ENCODE measurements around the gene OR52W1.

Gene OR52W1

DNA sequence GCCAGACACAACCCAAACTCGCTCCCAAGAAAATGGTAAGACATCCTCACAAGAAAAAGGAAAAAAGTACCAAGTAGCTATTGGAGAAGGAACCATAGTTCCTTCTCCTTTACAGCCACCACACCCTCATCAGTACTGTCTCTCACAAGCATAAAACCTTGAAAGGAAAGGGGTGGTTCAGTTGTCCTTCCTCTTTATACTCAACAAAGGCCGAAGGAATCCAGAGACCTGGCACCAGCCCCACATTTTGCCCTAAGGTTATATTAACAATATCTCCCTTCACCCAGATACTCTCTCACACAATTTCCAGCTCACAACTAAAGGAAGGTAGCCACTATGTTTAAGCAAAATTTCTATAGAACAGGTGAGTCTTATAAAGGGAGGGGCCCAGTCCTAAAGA lies 26.9 kb downstream of the OR52W1 start:
- in situ Hi-C loops (cut with HindIII; ENCODE audit: low pct_unique_long_range_greater_than_20kb, low sequenced_read_pairs), result no loop called here
- TF ChIP-seq JUND (IDR thresholded peaks at IDR 0.05; ENCODE audit: low read depth), result no peak

DNA sequence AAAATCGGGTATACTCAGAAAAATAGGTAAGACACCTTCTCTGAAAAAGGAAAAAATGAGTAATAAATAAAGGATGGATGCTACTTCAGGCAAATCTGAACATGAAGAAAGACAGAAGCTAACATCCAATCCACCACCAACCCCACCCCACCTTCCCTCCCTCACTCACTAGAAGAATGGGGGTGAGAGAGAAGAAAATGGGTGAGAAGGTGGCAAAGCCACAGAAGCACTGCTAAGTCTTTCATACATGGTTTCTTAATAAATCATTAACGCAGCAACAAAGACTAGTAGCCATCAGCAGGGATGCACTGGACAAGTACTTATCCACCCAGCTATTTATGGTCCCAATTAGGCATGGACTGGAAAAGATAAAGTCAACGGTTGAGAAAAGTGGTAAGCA lies 29.5 kb downstream of the OR52W1 start:
- DNase-seq (ENCODE audit: low read depth in 1 of 2, low spot score in 1 of 2), result no peak
- TF ChIP-seq JUND (IDR thresholded peaks at IDR 0.05; ENCODE audit: low read depth), result no peak
- in situ Hi-C loops (cut with HindIII; ENCODE audit: low pct_unique_long_range_greater_than_20kb, low sequenced_read_pairs), result no loop called here

More for the DNA sequence above, 26.9 kb downstream of the OR52W1 start:
- DNase-seq (ENCODE audit: low read depth in 1 of 2, low spot score in 1 of 2), result no peak

DNA sequence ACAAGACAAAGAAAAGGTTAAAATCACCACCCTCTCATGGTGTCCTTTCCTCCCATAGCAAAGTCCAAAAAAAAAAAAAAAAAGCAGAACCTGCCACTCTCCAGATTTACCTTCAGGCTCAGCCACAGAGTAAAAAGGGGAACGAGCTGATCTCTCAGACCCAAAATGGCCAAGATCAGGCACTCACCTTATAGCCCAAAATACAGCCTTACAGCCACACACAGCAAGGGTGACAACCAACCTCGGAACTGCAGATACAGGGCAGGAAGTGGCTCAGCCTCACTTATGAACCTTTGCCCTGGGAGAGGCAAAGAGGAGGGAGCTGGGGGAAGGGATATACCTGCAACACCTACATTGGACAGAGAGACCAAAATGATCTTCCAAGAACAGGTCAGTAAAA lies 30.9 kb downstream of the OR52W1 start:
- no peak for TF ChIP-seq JUND (IDR thresholded peaks at IDR 0.05; ENCODE audit: low read depth)
- in situ Hi-C loops (cut with HindIII; ENCODE audit: low pct_unique_long_range_greater_than_20kb, low sequenced_read_pairs), result no loop called here
- DNase-seq (ENCODE audit: low read depth in 1 of 2, low spot score in 1 of 2), result no peak

DNA sequence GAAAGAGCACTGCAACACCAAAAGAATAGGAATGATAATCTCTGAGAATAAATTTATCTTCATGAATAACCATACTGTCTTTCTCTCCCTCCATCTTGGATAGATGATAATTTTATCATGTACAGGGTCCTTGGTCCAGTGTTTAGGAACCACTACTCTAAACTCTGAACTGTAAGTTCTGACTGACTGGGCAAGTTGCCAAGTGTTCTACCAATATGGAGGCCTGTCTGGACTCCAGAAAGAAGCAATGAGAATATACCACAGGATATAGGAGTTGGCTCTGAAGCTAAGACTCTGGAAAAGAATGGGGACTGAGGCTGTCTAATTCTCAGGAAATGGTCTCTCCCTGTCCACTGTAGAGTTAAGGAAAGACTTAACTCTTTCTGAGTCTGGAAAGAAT lies 33.9 kb downstream of the OR52W1 start:
- TF ChIP-seq JUND (IDR thresholded peaks at IDR 0.05; ENCODE audit: low read depth), result no peak
- in situ Hi-C loops (cut with HindIII; ENCODE audit: low pct_unique_long_range_greater_than_20kb, low sequenced_read_pairs), result no loop called here
- no peak for DNase-seq (ENCODE audit: low read depth in 1 of 2, low spot score in 1 of 2)

DNA sequence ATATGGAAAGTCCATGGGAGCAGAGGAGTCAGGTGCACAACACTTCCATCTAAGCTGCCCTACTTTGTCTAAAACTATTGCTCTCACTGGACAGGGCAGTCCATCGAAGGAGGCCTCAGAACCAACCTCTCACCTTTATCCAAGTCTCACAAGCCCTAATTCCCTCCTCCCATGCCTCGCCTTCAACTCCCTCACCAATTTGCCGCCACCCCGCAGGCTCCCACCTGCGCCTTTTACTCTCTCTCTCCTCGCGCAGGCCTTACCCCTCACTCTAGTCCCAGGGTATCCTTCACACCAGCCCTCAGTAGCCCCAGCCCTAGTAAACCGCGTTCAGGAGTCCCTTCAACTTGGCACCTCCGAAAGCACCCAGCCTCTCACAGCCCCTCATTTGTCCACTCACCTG lies 35.0 kb downstream of the OR52W1 start:
- in situ Hi-C loops (cut with HindIII; ENCODE audit: low pct_unique_long_range_greater_than_20kb, low sequenced_read_pairs), result no loop called here
- no peak for TF ChIP-seq JUND (IDR thresholded peaks at IDR 0.05; ENCODE audit: low read depth)
- DNase-seq (ENCODE audit: low read depth in 1 of 2, low spot score in 1 of 2), result no peak

DNA sequence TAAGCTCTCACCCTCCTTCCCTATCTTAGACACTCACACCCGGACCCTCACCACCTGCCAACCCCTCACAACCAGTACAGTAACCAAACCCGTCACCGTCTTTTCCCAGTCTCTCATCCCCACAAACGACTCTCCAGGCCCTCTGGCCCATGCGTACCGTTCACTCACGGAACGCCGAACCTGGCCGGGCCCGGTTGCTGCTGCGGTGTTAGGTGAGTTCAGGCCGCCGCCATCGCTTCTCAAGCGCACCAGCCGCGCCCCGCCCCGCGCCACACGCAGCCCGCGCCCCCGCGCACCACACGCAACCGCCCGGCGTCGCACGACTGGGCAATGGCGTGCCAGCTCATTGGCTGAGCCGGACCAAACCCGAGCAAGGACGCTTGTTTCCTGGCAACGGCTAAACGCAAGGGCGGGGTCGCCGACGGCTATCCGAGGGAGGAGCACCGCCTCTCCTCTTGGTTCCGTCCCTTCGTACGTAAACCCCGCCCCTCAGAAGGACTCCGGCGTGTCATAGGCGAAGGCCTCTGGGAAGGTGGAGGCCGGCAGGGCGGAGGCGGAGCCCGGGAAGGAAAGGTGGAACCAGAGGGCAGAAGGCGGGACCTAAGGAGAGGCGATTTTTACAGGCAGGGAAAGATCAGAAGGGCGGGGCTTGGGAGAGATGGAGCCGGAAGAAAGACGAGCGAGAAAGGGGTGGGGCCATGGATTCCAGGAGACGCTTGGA lies 35.5 kb downstream of the OR52W1 start, which contains the start of gene FHIP1B:
Gene FHIP1B, minus strand, starts transcription at position 250 of the 721 bp plus-strand sequence. CDS start 10,120 bp downstream, outside the sequence.
- in situ Hi-C loops (cut with HindIII; ENCODE audit: low pct_unique_long_range_greater_than_20kb, low sequenced_read_pairs), result no loop called here
- peak; percentile 81 to 99 for DNase-seq (ENCODE audit: low read depth in 1 of 2, low spot score in 1 of 2)
- TF ChIP-seq JUND (IDR thresholded peaks at IDR 0.05; ENCODE audit: low read depth), result no peak

DNA sequence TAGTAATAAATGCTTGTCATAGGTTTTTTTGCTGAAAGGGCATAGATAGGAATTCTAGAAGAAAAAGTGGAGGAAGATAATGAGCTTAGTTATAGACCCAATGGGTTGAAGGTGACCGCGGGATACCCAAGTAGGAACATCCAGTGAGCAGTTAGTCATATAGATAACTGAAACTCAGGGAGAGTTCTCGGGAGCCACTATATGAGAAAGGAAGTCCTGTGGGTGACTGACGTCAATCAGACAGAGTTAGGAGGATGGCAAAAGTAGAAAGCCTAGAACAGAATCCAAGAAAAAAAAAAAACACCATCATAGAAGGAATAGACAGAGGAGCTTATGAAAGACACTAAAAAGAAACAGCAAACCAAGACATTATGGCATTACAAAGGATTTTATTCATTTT lies 38.2 kb downstream of the OR52W1 start:
- TF ChIP-seq JUND (IDR thresholded peaks at IDR 0.05; ENCODE audit: low read depth), result no peak
- no peak for DNase-seq (ENCODE audit: low read depth in 1 of 2, low spot score in 1 of 2)
- in situ Hi-C loops (cut with HindIII; ENCODE audit: low pct_unique_long_range_greater_than_20kb, low sequenced_read_pairs), result no loop called here

DNA sequence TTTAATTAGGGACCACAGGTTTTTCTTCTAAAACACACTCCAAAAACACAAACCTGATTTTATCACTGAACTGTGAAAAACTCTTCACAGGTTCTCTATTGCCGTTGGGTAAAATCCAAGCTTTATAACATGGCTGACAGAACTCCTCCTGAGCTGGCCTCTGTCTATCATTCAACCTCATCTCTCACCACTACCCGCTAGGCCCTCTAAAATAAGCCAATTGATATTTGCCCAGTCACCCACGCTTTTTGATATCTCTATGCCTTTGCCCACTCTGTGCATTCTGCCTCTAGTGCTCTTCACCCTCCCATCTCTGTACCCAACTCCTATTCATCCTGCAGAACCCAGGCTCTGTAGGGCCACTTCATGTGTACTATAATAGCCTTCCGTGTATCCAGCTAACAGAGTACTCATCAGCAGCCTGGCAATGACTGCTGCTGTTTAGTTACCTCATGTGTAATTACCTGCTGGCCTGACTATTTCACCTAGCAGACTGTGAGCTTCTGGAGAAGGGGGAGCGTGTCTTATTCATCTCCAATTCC lies 38.8 kb downstream of the OR52W1 start:
- DNase-seq (ENCODE audit: low read depth in 1 of 2, low spot score in 1 of 2), result no peak
- in situ Hi-C loops (cut with HindIII; ENCODE audit: low pct_unique_long_range_greater_than_20kb, low sequenced_read_pairs), result no loop called here
- TF ChIP-seq JUND (IDR thresholded peaks at IDR 0.05; ENCODE audit: low read depth), result no peak

DNA sequence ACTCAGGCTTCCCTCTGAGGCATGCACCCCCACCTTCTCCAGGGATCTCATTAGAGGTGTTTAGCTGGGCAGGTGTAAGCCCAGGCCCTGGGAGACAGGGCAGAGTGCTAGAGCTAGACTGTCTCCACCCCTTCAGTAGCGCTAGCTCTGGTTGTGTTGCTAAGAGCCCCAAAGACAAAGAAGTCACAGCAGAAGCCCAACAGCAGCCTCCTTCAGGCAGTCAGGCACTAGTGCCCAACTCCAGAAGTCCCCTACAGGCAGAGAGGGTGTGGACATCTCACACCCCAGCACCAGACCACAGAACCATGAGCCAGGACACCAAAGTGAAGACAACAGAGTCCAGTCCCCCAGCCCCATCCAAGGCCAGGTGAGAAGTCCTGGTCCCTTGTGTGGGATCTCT lies 39.9 kb downstream of the OR52W1 start, which contains the start of gene CNGA4:
Gene CNGA4, plus strand, starts transcription at position 188 of the 400 bp plus-strand sequence. Its CDS starts 118 bp downstream, at position 306.
- no peak for DNase-seq (ENCODE audit: low read depth in 1 of 2, low spot score in 1 of 2)
- no peak for TF ChIP-seq JUND (IDR thresholded peaks at IDR 0.05; ENCODE audit: low read depth)
- in situ Hi-C loops (cut with HindIII; ENCODE audit: low pct_unique_long_range_greater_than_20kb, low sequenced_read_pairs), result no loop called here

DNA sequence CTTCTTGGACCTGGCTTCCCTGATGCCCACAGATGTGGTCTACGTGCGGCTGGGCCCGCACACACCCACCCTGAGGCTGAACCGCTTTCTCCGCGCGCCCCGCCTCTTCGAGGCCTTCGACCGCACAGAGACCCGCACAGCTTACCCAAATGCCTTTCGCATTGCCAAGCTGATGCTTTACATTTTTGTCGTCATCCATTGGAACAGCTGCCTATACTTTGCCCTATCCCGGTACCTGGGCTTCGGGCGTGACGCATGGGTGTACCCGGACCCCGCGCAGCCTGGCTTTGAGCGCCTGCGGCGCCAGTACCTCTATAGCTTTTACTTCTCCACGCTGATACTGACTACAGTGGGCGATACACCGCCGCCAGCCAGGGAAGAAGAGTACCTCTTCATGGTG lies 41.1 kb downstream of the OR52W1 start:
- in situ Hi-C loops (cut with HindIII; ENCODE audit: low pct_unique_long_range_greater_than_20kb, low sequenced_read_pairs), result no loop called here
- no peak for TF ChIP-seq JUND (IDR thresholded peaks at IDR 0.05; ENCODE audit: low read depth)

DNA sequence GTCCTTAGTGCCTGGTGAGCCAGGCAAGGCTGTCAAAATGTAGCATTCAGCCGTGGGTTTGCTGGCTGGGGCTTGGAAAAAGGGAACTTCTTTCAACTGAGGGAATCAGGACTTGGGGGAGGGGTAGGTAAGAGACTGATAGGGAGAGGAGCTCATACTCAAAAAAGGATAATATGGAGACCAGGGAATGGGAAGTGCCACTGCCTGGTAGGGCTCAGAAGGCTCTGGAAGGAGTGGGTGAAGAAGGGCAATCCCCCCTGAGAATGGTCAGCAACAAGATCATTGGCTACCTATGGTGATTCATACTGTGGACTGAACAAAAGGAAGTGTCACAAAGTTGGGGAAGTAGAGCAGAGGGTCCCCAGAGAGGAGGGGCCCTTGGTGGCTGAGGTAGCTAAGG lies 41.8 kb downstream of the OR52W1 start:
- DNase-seq (ENCODE audit: low read depth in 1 of 2, low spot score in 1 of 2), result no peak
- TF ChIP-seq JUND (IDR thresholded peaks at IDR 0.05; ENCODE audit: low read depth), result no peak
- in situ Hi-C loops (cut with HindIII; ENCODE audit: low pct_unique_long_range_greater_than_20kb, low sequenced_read_pairs), result no loop called here

More for the DNA sequence above, 41.1 kb downstream of the OR52W1 start:
- no peak for DNase-seq (ENCODE audit: low read depth in 1 of 2, low spot score in 1 of 2)

DNA sequence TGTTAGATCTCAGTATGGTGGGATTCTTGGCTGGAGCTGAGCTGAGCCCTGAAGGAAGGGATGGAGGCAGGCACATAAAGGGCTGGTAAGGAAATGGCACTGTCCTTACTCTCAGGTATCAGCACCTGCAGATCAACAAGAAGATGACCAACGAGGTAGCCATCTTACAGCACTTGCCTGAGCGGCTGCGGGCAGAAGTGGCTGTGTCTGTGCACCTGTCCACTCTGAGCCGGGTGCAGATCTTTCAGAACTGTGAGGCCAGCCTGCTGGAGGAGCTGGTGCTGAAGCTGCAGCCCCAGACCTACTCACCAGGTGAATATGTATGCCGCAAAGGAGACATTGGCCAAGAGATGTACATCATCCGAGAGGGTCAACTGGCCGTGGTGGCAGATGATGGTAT lies 42.3 kb downstream of the OR52W1 start:
- DNase-seq (ENCODE audit: low read depth in 1 of 2, low spot score in 1 of 2), result no peak
- in situ Hi-C loops (cut with HindIII; ENCODE audit: low pct_unique_long_range_greater_than_20kb, low sequenced_read_pairs), result no loop called here
- no peak for TF ChIP-seq JUND (IDR thresholded peaks at IDR 0.05; ENCODE audit: low read depth)

DNA sequence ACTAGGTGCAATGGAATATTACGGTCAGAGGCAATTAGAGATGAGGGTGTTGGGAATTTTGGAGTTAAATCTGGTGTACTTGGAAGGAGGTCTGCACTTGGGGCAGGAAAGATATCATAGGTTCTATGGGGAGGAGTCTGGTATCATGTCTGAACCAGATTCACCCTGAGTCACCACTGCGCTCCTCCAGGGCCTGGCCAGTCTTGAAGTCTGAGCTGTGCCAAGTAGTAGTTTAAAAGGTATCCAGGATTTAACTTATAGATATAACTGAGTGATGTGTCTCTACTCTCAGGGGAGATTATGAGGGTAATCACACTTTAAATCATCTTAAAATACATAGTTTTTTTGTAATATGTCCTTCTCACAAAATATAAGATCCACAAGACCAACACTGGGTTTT lies 46.5 kb downstream of the OR52W1 start:
- in situ Hi-C loops (cut with HindIII; ENCODE audit: low pct_unique_long_range_greater_than_20kb, low sequenced_read_pairs), result no loop called here
- TF ChIP-seq JUND (IDR thresholded peaks at IDR 0.05; ENCODE audit: low read depth), result no peak
- no peak for DNase-seq (ENCODE audit: low read depth in 1 of 2, low spot score in 1 of 2)

Measured in T47D (cell line).